ENCODE data around the gene CLIP4. TPM values are rescaled to one million over a fixed set of nuclear protein-coding genes. Genes with fewer than 3 reads are reported as not detected.

The CLIP4 gene
- total RNA-seq, 1 experiment from 2014 or later, result 18.2 TPM

DNA sequence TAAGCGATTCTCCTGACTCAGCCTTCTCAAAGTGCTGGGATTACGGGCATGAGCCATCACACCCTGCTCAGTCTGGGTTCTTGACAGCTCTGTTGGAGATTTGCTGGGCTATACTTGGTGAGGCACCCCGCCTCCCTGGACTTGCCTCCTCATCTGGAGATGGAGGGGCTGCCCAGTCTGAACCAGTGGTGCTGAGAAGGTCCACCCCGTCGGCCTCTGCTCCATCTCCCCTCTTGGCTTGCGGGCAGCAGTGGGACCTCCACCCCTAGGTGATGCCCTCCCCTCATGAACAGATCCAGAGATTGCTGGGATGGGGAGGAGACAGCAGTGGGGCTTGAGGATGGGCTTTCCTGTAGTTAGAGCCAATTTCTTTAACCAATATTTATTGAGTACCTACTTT lies 120.9 kb downstream of the CLIP4 start:
- intact Hi-C loops (cut with micrococcal nuclease; ENCODE audit: unreplicated experiment), result no loop called here

DNA sequence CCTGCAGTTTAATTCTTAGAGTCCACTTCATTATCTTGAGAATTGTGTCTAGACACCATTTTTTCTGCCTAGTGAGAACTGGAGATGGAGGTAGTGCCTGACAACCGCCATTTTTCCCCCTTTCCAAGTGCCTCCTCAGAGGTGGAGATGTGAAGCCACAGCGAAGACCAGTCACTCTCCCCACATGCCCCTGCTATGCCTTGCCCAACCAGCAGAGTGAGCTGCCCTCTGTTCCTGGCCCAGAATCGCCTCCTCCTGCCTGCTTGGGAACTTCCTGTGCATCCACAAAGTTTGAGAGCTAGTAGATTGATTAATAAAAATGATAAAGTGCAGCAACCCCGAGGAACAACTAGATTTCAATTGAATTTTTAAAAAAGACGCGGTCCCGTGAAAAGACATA lies 123.3 kb downstream of the CLIP4 start:
- no TSS peak for BruUV-seq (replicated peaks)
- no peaks in the 10 kb centered on the region for H3K36me3 ChIP-seq (ENCODE audit: insufficient read depth, low read length, poor library complexity, severe bottlenecking)
- intact Hi-C loops (cut with micrococcal nuclease; ENCODE audit: unreplicated experiment), result no loop called here
- TF ChIP-seq, protein P1, sequence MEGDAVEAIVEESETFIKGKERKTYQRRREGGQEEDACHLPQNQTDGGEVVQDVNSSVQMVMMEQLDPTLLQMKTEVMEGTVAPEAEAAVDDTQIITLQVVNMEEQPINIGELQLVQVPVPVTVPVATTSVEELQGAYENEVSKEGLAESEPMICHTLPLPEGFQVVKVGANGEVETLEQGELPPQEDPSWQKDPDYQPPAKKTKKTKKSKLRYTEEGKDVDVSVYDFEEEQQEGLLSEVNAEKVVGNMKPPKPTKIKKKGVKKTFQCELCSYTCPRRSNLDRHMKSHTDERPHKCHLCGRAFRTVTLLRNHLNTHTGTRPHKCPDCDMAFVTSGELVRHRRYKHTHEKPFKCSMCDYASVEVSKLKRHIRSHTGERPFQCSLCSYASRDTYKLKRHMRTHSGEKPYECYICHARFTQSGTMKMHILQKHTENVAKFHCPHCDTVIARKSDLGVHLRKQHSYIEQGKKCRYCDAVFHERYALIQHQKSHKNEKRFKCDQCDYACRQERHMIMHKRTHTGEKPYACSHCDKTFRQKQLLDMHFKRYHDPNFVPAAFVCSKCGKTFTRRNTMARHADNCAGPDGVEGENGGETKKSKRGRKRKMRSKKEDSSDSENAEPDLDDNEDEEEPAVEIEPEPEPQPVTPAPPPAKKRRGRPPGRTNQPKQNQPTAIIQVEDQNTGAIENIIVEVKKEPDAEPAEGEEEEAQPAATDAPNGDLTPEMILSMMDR (conservative IDR thresholded peaks at IDR 0.05; ENCODE audit: low read depth, low read length), result peak; percentile 72
- TF ChIP-seq EZH2 (IDR thresholded peaks at IDR 0.05; ENCODE audit: borderline replicate concordance, low read depth, low read length, poor library complexity, severe bottlenecking), result no peak
- CTCF ChIA-PET, result interaction anchor here (0.6 to 1.0 kb wide), 2 partner anchors 12 to 834 kb away, joined by 3 to 17 read pairs; no protein-coding TSS in a partner anchor
- no peaks in the 10 kb centered on the region for H3K27me3 ChIP-seq (replicated peaks; ENCODE audit: insufficient read depth, low read depth, low read length, poor library complexity)
- no peaks in the 10 kb centered on the region for H3K4me1 ChIP-seq (ENCODE audit: insufficient read depth, low read length, poor library complexity, severe bottlenecking)
- H3K9me3 ChIP-seq (ENCODE audit: low read depth, low read length, poor library complexity, severe bottlenecking), result no peaks in the 10 kb centered on the region
- POLR2A ChIA-PET (ENCODE audit: low non-redundant PET), result no interaction called here
- H3K27ac ChIP-seq (ENCODE audit: low read depth, low read length, poor library complexity, severe bottlenecking), result no peak overlapping the region
- H3K4me3 ChIP-seq (ENCODE audit: low read depth, low read length, poor library complexity, severe bottlenecking), result no peak overlapping the region
- DNase-seq (ENCODE audit: low spot score), result peak; percentile 68

More for the DNA sequence above, 120.9 kb downstream of the CLIP4 start:
- no peaks in the 10 kb centered on the region for H3K27me3 ChIP-seq (replicated peaks; ENCODE audit: insufficient read depth, low read depth, low read length, poor library complexity)
- H3K27ac ChIP-seq (ENCODE audit: low read depth, low read length, poor library complexity, severe bottlenecking), result no peak overlapping the region
- H3K36me3 ChIP-seq (ENCODE audit: insufficient read depth, low read length, poor library complexity, severe bottlenecking), result no peaks in the 10 kb centered on the region
- BruUV-seq (replicated peaks), result no TSS peak
- H3K9me3 ChIP-seq (ENCODE audit: low read depth, low read length, poor library complexity, severe bottlenecking), result no peaks in the 10 kb centered on the region
- H3K4me1 ChIP-seq (ENCODE audit: insufficient read depth, low read length, poor library complexity, severe bottlenecking), result no peaks in the 10 kb centered on the region
- CTCF ChIA-PET, result interaction anchor here (0.7 kb wide), 1 partner anchor 368 kb away, joined by 6 read pairs; no protein-coding TSS in a partner anchor
- TF ChIP-seq, protein P1 (conservative IDR thresholded peaks at IDR 0.05; ENCODE audit: low read depth, low read length), result no peak
- no peak for TF ChIP-seq EZH2 (IDR thresholded peaks at IDR 0.05; ENCODE audit: borderline replicate concordance, low read depth, low read length, poor library complexity, severe bottlenecking)
- POLR2A ChIA-PET (ENCODE audit: low non-redundant PET), result no interaction called here
- no peak for DNase-seq (ENCODE audit: low spot score)
- H3K4me3 ChIP-seq (ENCODE audit: low read depth, low read length, poor library complexity, severe bottlenecking), result no peak overlapping the region

Other genes with a start within 250 kb of the CLIP4 start
- gene TRMT61B, start 245.1 kb upstream of the CLIP4 start, total RNA-seq (2021), result 18.3 and 21.3 TPM in 2 replicates
- gene WDR43, start 220.7 kb upstream of the CLIP4 start, total RNA-seq (2021), result 121 and 145 TPM in 2 replicates
- 0.31 and 0.75 TPM in 2 replicates for gene TOGARAM2, start 134.1 kb upstream of the CLIP4 start, total RNA-seq (2021)
- gene PCARE, start 40.9 kb upstream of the CLIP4 start, total RNA-seq (2021), result not detected in 2 replicates